Measurements from ENCODE around the gene CTIF. TPM values are rescaled to one million over a fixed set of nuclear protein-coding genes. Genes with fewer than 3 reads are reported as not detected.

CTIF gene
- total RNA-seq, 1 donor from 2014 or later: 137 TPM

DNA sequence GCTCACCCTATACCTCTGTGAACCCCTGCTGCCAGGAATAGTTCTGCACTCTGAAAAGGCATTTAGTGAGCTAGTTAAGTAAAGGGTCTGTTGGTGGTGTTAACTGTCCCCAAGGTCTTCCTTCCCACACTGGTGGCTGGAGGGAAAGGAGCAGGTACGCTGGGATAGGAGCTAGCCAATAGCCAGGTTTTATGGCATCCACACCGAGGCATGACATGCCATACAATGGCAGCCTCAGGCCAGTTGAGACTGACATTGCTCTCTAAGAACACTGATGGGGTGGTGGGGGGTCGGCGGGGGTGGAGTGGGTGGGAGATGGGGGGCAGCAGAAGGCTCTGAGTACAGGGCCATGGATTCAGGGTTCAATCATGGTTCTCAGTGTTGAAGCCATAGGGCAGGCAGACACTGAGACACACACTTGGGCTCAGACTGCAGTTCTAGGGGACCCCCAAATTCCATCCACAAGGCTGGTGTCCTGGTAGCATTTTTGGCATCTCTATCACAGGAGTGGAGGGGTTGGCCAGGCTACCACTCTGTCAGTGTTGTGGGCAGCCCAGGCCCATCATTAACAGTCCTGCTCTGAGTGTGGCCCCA is 136.0 kb downstream of the CTIF start:
- Mint-ChIP-seq H3K4me1 (ENCODE audit: low read depth, unreplicated experiment) (peaks cover 2% of the 10 kb centered on the region), H3K36me3 (ENCODE audit: unreplicated experiment) (peaks cover 18% of the 10 kb centered on the region), H3K27ac (ENCODE audit: unreplicated experiment) (no peak overlapping the region), H3K9me3 (ENCODE audit: unreplicated experiment) (peaks cover 5% of the 10 kb centered on the region), H3K4me3 (ENCODE audit: unreplicated experiment) (no peak overlapping the region), H3K27me3 (ENCODE audit: unreplicated experiment) (peaks cover 2% of the 10 kb centered on the region)
- DNase-seq: peak; percentile 7
- TF ChIP-seq, protein P1, sequence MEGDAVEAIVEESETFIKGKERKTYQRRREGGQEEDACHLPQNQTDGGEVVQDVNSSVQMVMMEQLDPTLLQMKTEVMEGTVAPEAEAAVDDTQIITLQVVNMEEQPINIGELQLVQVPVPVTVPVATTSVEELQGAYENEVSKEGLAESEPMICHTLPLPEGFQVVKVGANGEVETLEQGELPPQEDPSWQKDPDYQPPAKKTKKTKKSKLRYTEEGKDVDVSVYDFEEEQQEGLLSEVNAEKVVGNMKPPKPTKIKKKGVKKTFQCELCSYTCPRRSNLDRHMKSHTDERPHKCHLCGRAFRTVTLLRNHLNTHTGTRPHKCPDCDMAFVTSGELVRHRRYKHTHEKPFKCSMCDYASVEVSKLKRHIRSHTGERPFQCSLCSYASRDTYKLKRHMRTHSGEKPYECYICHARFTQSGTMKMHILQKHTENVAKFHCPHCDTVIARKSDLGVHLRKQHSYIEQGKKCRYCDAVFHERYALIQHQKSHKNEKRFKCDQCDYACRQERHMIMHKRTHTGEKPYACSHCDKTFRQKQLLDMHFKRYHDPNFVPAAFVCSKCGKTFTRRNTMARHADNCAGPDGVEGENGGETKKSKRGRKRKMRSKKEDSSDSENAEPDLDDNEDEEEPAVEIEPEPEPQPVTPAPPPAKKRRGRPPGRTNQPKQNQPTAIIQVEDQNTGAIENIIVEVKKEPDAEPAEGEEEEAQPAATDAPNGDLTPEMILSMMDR (IDR thresholded peaks at IDR 0.05; ENCODE audit: partially characterized antibody, unreplicated experiment): no peak

DNA sequence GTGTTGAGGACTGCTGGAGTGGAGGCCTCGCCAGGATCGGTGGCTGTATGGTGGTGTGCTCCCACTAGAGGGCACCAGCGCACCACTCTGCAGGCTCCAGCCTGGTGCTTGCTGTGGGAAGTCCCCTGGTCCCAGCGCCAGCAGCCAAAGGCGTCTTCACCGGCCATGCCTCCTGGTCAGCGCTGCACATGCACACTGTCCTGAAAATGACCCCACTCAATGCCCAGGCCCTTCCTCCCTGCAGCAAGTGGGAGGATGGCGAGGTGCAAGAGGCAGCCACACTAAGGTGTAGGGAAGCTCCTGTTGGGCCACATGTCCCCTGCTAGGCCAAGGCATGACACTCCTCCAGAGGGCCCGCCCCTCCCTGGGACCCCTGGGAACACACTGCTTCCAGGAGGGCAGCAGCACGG is 136.5 kb downstream of the CTIF start:
- peaks cover 2% of the 10 kb centered on the region for H3K4me1 Mint-ChIP-seq (ENCODE audit: low read depth, unreplicated experiment)
- peaks cover 18% of the 10 kb centered on the region for H3K36me3 Mint-ChIP-seq (ENCODE audit: unreplicated experiment)
- peak; percentile 94 for DNase-seq
- H3K27ac Mint-ChIP-seq (ENCODE audit: unreplicated experiment): no peak overlapping the region
- H3K4me3 Mint-ChIP-seq (ENCODE audit: unreplicated experiment): no peak overlapping the region
- TF ChIP-seq, protein P1 (IDR thresholded peaks at IDR 0.05; ENCODE audit: partially characterized antibody, unreplicated experiment): peak; percentile 82
- H3K9me3 Mint-ChIP-seq (ENCODE audit: unreplicated experiment): peaks cover 5% of the 10 kb centered on the region
- H3K27me3 Mint-ChIP-seq (ENCODE audit: unreplicated experiment): peaks cover 2% of the 10 kb centered on the region

DNA sequence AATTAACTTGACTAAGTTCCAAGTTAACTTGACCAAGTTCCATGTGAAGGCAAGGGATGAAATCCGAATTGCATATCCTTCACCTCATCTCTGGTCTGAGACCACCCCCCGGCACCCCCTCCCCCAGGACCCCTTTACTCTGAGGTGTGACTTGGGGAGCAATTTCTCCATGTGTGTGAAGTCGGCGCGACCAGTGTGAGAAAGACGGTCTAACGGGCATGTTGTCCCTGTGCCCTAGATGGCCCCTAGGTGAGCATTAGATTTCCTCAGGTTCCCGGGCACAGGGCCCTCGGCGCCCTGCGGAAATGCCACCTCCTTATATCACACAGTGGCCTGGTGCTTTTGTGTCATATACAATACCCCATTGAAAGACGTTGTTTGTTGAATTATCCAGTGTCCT is 137.1 kb downstream of the CTIF start:
- DNase-seq: peak; percentile 7
- H3K4me3 Mint-ChIP-seq (ENCODE audit: unreplicated experiment): no peak overlapping the region
- H3K4me1 Mint-ChIP-seq (ENCODE audit: low read depth, unreplicated experiment): peaks cover 2% of the 10 kb centered on the region
- H3K27me3 Mint-ChIP-seq (ENCODE audit: unreplicated experiment): peaks cover 2% of the 10 kb centered on the region
- peaks cover 5% of the 10 kb centered on the region for H3K9me3 Mint-ChIP-seq (ENCODE audit: unreplicated experiment)
- peaks cover 14% of the 10 kb centered on the region for H3K36me3 Mint-ChIP-seq (ENCODE audit: unreplicated experiment)
- no peak overlapping the region for H3K27ac Mint-ChIP-seq (ENCODE audit: unreplicated experiment)
- TF ChIP-seq, protein P1 (IDR thresholded peaks at IDR 0.05; ENCODE audit: partially characterized antibody, unreplicated experiment): no peak

DNA sequence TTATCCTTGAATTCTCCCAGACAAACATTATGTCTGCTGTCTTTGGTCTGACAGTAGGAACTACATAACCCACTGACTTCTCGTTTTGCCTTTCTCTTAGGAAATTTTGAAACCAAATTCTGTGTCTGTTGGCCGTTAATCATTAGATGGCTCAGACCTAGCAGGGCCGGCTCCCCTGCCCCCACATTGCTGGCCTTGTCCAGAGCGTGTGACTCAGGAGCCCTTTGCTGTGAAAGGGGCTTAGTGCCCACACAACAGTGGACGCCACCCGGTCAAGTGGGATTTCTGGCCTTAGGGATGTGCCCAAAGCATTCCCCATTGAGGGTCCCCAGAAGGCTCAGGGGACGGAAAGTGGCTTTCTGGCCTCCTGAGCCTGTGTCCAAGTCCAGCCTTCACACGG is 137.5 kb downstream of the CTIF start:
- no peak overlapping the region for H3K4me3 Mint-ChIP-seq (ENCODE audit: unreplicated experiment)
- H3K36me3 Mint-ChIP-seq (ENCODE audit: unreplicated experiment): peaks cover 10% of the 10 kb centered on the region
- DNase-seq: peak; percentile 7
- H3K27me3 Mint-ChIP-seq (ENCODE audit: unreplicated experiment): peaks cover 2% of the 10 kb centered on the region
- TF ChIP-seq, protein P1 (IDR thresholded peaks at IDR 0.05; ENCODE audit: partially characterized antibody, unreplicated experiment): no peak
- no peak overlapping the region for H3K27ac Mint-ChIP-seq (ENCODE audit: unreplicated experiment)
- peaks cover 2% of the 10 kb centered on the region for H3K4me1 Mint-ChIP-seq (ENCODE audit: low read depth, unreplicated experiment)
- peaks cover 5% of the 10 kb centered on the region for H3K9me3 Mint-ChIP-seq (ENCODE audit: unreplicated experiment)

DNA sequence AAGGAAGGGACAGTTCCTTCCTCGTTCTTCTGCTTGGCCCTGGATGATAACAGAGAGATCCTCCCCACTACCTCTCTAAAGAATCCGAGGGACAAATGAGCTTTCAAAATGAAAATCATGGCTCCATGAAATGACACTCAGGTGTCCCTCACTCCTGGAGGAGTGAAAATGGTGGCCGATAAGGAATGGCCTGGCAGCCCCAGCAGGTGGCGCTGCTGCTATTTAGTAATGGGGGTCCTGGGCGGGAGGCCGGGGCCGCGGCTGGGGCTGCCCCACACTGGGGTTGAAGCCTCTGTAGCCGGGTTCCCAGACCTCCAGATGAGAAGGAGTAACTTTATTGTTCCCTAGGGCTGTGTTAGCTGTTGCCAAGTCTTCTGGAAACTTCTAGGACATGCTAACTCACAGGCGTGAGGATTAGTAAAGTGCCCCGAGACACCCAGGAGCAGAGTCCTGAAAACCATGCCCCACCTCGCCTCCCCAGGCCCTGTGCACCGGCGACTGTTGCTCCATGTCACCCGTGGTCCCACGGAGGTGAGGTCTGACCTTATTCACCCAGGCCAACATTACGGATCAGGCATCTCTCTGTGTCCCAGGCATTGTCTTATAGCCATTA is 138.0 kb downstream of the CTIF start:
- DNase-seq: peak; percentile 89
- H3K27me3 Mint-ChIP-seq (ENCODE audit: unreplicated experiment): peaks cover 2% of the 10 kb centered on the region
- peaks cover 2% of the 10 kb centered on the region for H3K4me1 Mint-ChIP-seq (ENCODE audit: low read depth, unreplicated experiment)
- peaks cover 5% of the 10 kb centered on the region for H3K36me3 Mint-ChIP-seq (ENCODE audit: unreplicated experiment)
- peaks cover 2% of the 10 kb centered on the region for H3K9me3 Mint-ChIP-seq (ENCODE audit: unreplicated experiment)
- H3K4me3 Mint-ChIP-seq (ENCODE audit: unreplicated experiment): no peak overlapping the region
- no peak overlapping the region for H3K27ac Mint-ChIP-seq (ENCODE audit: unreplicated experiment)
- TF ChIP-seq, protein P1 (IDR thresholded peaks at IDR 0.05; ENCODE audit: partially characterized antibody, unreplicated experiment): peak; percentile 93
